HL-60 (cell line): ENCODE results near the gene SORT1.

Experiments used
- DNase-seq, 2 experiments: peaks; one replicate each; pipeline ENCODE4 v3.0.0-alpha.2; 2010 to 2020; ENCODE audit warnings: low read depth in 1 of 2, low spot score in 1 of 2
- H3K27ac ChIP-seq: fragments of 250-450 bp; sonication (Bioruptor Pico); replicated peaks from 2 replicates; pipeline ENCODE4 v1.5.1; 2020; ENCODE audit warnings: mild to moderate bottlenecking, moderate library complexity
- H3K27me3 ChIP-seq: fragments of 250-450 bp; sonication (Bioruptor Pico); 2 replicates; pipeline ENCODE4 v1.5.1; 2021; ENCODE audit warnings: mild to moderate bottlenecking, moderate library complexity; ENCODE audit not compliant: insufficient read depth, poor library complexity, severe bottlenecking
- H3K4me3 ChIP-seq: replicated peaks from 2 replicates; pipeline ENCODE4 v1.5.1; 2011; ENCODE audit warnings: mild to moderate bottlenecking, control low read depth, low read length; ENCODE audit not compliant: insufficient read depth
- GABPA ChIP-seq: IDR thresholded peaks from 2 replicates; pipeline ENCODE4 v1.6.1; 2012; ENCODE audit warnings: low read depth
- POLR2AphosphoS5 ChIP-seq: IDR thresholded peaks from 2 replicates; pipeline ENCODE4 v1.6.1; 2012; ENCODE audit warnings: low read depth
- REST ChIP-seq: IDR thresholded peaks from 2 replicates; pipeline ENCODE4 v1.6.1; 2012; ENCODE audit warnings: low read depth; ENCODE audit not compliant: insufficient replicate concordance
- SPI1 ChIP-seq: IDR thresholded peaks from 2 replicates; pipeline ENCODE4 v1.6.1; 2012; ENCODE audit warnings: low read depth, mild to moderate bottlenecking, borderline replicate concordance
- TF ChIP-seq, protein P1 (sequence below): IDR thresholded peaks from one replicate; pipeline ENCODE4 v1.5.1; 2011; ENCODE audit warnings: low read length, control low read depth, inconsistent platforms; ENCODE audit not compliant: insufficient read depth

Gene SORT1

DNA sequence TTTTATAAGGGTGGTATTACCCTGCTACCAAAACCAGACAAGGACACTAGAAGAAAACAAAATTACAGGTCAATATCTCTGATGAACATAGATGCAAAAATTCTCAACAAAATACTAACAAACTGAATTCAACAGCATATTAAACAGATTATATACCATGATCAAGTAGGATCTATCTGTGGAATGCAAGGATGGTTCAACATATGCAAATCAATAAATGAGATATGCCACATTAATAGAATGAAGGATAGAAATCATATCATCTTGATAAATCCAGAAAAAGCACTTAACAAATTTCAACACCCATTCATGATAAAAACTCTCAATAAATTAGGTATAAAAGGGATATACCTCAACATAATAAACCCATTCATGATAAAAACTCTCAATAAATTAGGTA is 66.6 kb downstream of the SORT1 start:
- Histone ChIP-seq H3K27ac (no peak overlapping the region), H3K4me3 (no peak overlapping the region), H3K27me3 (no peaks in the 10 kb centered on the region)
- TF ChIP-seq SPI1 (no peak), POLR2AphosphoS5 (no peak), REST (no peak), GABPA (no peak)
- TF ChIP-seq, protein P1, sequence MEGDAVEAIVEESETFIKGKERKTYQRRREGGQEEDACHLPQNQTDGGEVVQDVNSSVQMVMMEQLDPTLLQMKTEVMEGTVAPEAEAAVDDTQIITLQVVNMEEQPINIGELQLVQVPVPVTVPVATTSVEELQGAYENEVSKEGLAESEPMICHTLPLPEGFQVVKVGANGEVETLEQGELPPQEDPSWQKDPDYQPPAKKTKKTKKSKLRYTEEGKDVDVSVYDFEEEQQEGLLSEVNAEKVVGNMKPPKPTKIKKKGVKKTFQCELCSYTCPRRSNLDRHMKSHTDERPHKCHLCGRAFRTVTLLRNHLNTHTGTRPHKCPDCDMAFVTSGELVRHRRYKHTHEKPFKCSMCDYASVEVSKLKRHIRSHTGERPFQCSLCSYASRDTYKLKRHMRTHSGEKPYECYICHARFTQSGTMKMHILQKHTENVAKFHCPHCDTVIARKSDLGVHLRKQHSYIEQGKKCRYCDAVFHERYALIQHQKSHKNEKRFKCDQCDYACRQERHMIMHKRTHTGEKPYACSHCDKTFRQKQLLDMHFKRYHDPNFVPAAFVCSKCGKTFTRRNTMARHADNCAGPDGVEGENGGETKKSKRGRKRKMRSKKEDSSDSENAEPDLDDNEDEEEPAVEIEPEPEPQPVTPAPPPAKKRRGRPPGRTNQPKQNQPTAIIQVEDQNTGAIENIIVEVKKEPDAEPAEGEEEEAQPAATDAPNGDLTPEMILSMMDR, result no peak
- DNase-seq, result no peak

GRCh38 chr1:109327285-109327684 is 70.4 kb downstream of the SORT1 start:
- Histone ChIP-seq H3K27me3 (peaks cover 2% of the 10 kb centered on the region), H3K27ac (no peak overlapping the region), H3K4me3 (no peak overlapping the region)
- TF ChIP-seq SPI1 (no peak), REST (no peak), POLR2AphosphoS5 (no peak), GABPA (no peak)
- TF ChIP-seq, protein P1, result no peak
- no peak for DNase-seq

- no peak for TF ChIP-seq GABPA
- no peak for TF ChIP-seq REST
- TF ChIP-seq, protein P1, result no peak
- no peak for TF ChIP-seq SPI1
- TF ChIP-seq POLR2AphosphoS5, result no peak
- no peak for DNase-seq
- Histone ChIP-seq H3K4me3 (no peak overlapping the region), H3K27me3 (peaks cover 2% of the 10 kb centered on the region), H3K27ac (no peak overlapping the region)
These were observed 74.7 kb downstream of the SORT1 start for GRCh38 chr1:109322974-109323373.
